Lung (tissue), 16 donors: ENCODE measurements around the gene SERPINB12. TPM values are rescaled to one million over a fixed set of nuclear protein-coding genes. Genes with fewer than 3 reads are reported as not detected.

Experiments
- ATAC-seq: fragments of 200-7000 bp; cut with Tn5 transposase; one replicate; pipeline ENCODE4 v1.9.1; 2020; ENCODE audit warnings: moderate number of reproducible peaks; ENCODE audit not compliant: insufficient read depth, low FRiP score
- DNase-seq, 3 donors: peaks; one replicate each; pipeline ENCODE4 v3.0.0-alpha.2; 2013 to 2017
- H3K27ac ChIP-seq, 2 donors: one replicate each; pipeline ENCODE4 v1.5.1; 2013; ENCODE audit warnings: mild to moderate bottlenecking in 2 of 2, moderate library complexity in 2 of 2, control low read depth in 1 of 2, inconsistent platforms in 1 of 2, low read depth in 1 of 2, low read length in 1 of 2
- H3K27me3 ChIP-seq, 3 donors: one replicate each; pipeline ENCODE4 v1.5.1; 2013; ENCODE audit warnings: low read length in 2 of 3; ENCODE audit not compliant: control insufficient read depth in 3 of 3, insufficient read depth in 3 of 3
- H3K36me3 ChIP-seq, 4 donors: one replicate each; pipeline ENCODE4 v1.5.1; 2013; ENCODE audit warnings: low read length in 4 of 4, mild to moderate bottlenecking in 1 of 4, moderate library complexity in 1 of 4; ENCODE audit not compliant: control insufficient read depth in 4 of 4, insufficient read depth in 4 of 4
- H3K4me1 ChIP-seq, 5 donors: one replicate each; pipeline ENCODE4 v1.5.1; 2013; ENCODE audit warnings: low read length in 5 of 5, mild to moderate bottlenecking in 2 of 5, moderate library complexity in 1 of 5; ENCODE audit not compliant: control insufficient read depth in 5 of 5, insufficient read depth in 5 of 5
- H3K4me3 ChIP-seq: one replicate; pipeline ENCODE4 v1.5.1; 2013; ENCODE audit warnings: mild to moderate bottlenecking, control low read depth, moderate library complexity
- H3K9ac ChIP-seq, 2 donors: one replicate each; pipeline ENCODE4 v1.5.1; 2013; ENCODE audit warnings: low read length in 2 of 2, control low read depth in 1 of 2; ENCODE audit not compliant: insufficient read depth in 1 of 2
- H3K9me3 ChIP-seq, 4 donors: one replicate each; pipeline ENCODE4 v1.5.1; 2013; ENCODE audit warnings: low read length in 3 of 4, mild to moderate bottlenecking in 1 of 4, moderate library complexity in 1 of 4; ENCODE audit not compliant: control insufficient read depth in 4 of 4, insufficient read depth in 3 of 4
- CTCF ChIP-seq: IDR thresholded peaks from 2 replicates; pipeline ENCODE4 v1.5.1; 2012; ENCODE audit warnings: mild to moderate bottlenecking; ENCODE audit errors: control extremely low read depth, extremely low read depth
- WGBS, 2 donors: extraction: QIAGEN DNeasy Blood & Tissue Kit; methylation state at CpG; one replicate each; pipeline ENCODE4 v1.1.7; 2013; 5-methylcytosine and 5-hydroxymethylcytosine counted together
- long read RNA-seq, 5 donors: transcript quantifications; one replicate each; lab custom pipeline, GENCODE V29; 2026
- polyA plus RNA-seq, 2 donors: library from polyadenylated mRNA; stranded (reverse); fragments of 200-250 nt; gene quantifications; one replicate each; pipeline ENCODE4 v1.2.1, GENCODE V29; 2013
- total RNA-seq, 2 donors: library from RNA; depleted of rRNA in 1 of 2; stranded (reverse); fragments of >200 nt in 1 of 2; gene quantifications; one replicate each; pipeline ENCODE4 v1.2.1, GENCODE V29; 2014 to 2021
- donor health status: control.
- donor health status: control.
- donor health status: Bipolar disorder and iron deficiency.
- donor health status: healthy.
- donor health status: DM: yes; HTN: yes; CAD: no.

The SERPINB12 gene
- total RNA-seq (not detected), polyA plus RNA-seq (not detected)
- long read RNA-seq, donor 1 = 0 reads
- long read RNA-seq, donor 2 = 0 reads
- long read RNA-seq, donor 3 = 0 reads
- long read RNA-seq, donor 4 = 0 reads
- long read RNA-seq, donor 5 = 0 reads

- peaks cover 0 to 2% (median 0%) of the 10 kb centered on the region in 5 donors for H3K4me1 ChIP-seq
- no peak for TF ChIP-seq CTCF
- WGBS, 2 donors = 69 to 75% methylated on average over 1 of the region's 1 CpG
- no peaks in the 10 kb centered on the region for H3K27me3 ChIP-seq
- H3K27ac ChIP-seq = no peak within 1 kb of the TSS
- H3K9me3 ChIP-seq = no peaks in the 10 kb centered on the region
- H3K9ac ChIP-seq = no peak within 1 kb of the TSS
- no peaks in the 10 kb centered on the region for H3K36me3 ChIP-seq
- ATAC-seq (no peak), DNase-seq (no peak)
- H3K4me3 ChIP-seq = no peak within 1 kb of the TSS
These were observed at the start of gene SERPINB12 for GRCh38 chr18:63542069-63542468. Gene SERPINB12 (plus strand): TSS chr18:63542369. CDS start chr18:63556160, 13,791 bp downstream.

GRCh38 chr18:63492851-63493250 lies 49.3 kb upstream of the SERPINB12 start:
- no peaks in the 10 kb centered on the region for H3K27me3 ChIP-seq
- DNase-seq = no peak
- WGBS, 2 donors = 41 to 52% methylated on average over 3 of the region's 3 CpGs
- no peak for ATAC-seq
- H3K36me3 ChIP-seq = no peaks in the 10 kb centered on the region
- H3K9ac ChIP-seq = no peak overlapping the region
- no peak overlapping the region for H3K27ac ChIP-seq
- no peaks in the 10 kb centered on the region for H3K9me3 ChIP-seq
- no peak for TF ChIP-seq CTCF
- H3K4me3 ChIP-seq = no peak overlapping the region
- H3K4me1 ChIP-seq = no peaks in the 10 kb centered on the region

- Histone ChIP-seq H3K9me3 (no peaks in the 10 kb centered on the region), H3K27me3 (no peaks in the 10 kb centered on the region), H3K27ac (no peak overlapping the region), H3K4me3 (no peak overlapping the region), H3K4me1 (no peaks in the 10 kb centered on the region), H3K36me3 (no peaks in the 10 kb centered on the region), H3K9ac (no peak overlapping the region)
- DNase-seq (no peak), ATAC-seq (no peak)
- TF ChIP-seq CTCF = no peak
- 94 to 95% methylated on average over 2 of the region's 2 CpGs for WGBS, 2 donors
These were observed 46.5 kb upstream of the SERPINB12 start for GRCh38 chr18:63495675-63496074.
